K562 (cell line): ENCODE data around the gene GIGYF2. TPM values are rescaled to one million over a fixed set of nuclear protein-coding genes. Genes with fewer than 3 reads are reported as not detected.

Experiments
- ATAC-seq: fragments of 200-7000 bp; cut with Tn5 transposase; 3 replicates; pipeline ENCODE4 v1.9.1; 2020; ENCODE audit warnings: moderate library complexity
- BruUV-seq: library from RNA; stranded (reverse); fragments of 400-500 nt; replicated peaks from 2 replicates; lab custom pipeline; 2021; lab: Mats Ljungman, UMichigan
- CTCF ChIA-PET: fragments of 300-600 bp; formaldehyde crosslinking; extraction: SDS; loops from one replicate; lab custom pipeline; 2021; ENCODE audit warnings: low intra/inter-chr PET ratio; lab: Yijun Ruan, JAX
- POLR2A ChIA-PET: fragments of 300-600, 350-650 bp; sonication (Branson Sonifier 250); formaldehyde crosslinking; extraction: SDS; loops from one replicate; lab custom pipeline; 2021; ENCODE audit warnings: antibody characterized with exemption, inconsistent platforms; lab: Yijun Ruan, JAX
- DNase-seq, 4 experiments: peaks; one replicate each; pipeline versions ENCODE4 v3.0.0 to v3.0.0-alpha.2; 2011 to 2018; ENCODE audit warnings: low spot score in 3 of 4, mixed read lengths in 3 of 4; ENCODE audit errors: extremely low read depth in 1 of 4
- FAIRE-seq: peaks from 2 replicates; lab custom pipeline; 2011; peaks lifted over from hg19 to GRCh38; lab: Jason Lieb, UNC
- H2AFZ ChIP-seq: 2 replicates; pipeline ENCODE4 v1.6.0; 2011; ENCODE audit warnings: low read depth, low read length, control low read depth, inconsistent platforms
- H3K27ac ChIP-seq: fragments of 200-600 bp; 3 replicates; pipeline ENCODE4 v1.8.0; 2011; ENCODE audit warnings: low read depth, mild to moderate bottlenecking, control low read depth, inconsistent platforms, low read length, moderate library complexity, mixed read lengths; ENCODE audit errors: extremely low read depth
- H3K27me3 ChIP-seq, 2 experiments: fragments of 300-600 bp in 1 of 2; 2 replicates in 1 of 2; 3 replicates in 1 of 2; pipeline versions ENCODE4 v1.6.0 to v1.8.0; 2011; ENCODE audit warnings: inconsistent platforms in 2 of 2, low read length in 2 of 2, mild to moderate bottlenecking in 1 of 2, mixed read lengths in 1 of 2, moderate library complexity in 1 of 2; ENCODE audit not compliant: control insufficient read depth in 2 of 2, insufficient read depth in 2 of 2
- H3K36me3 ChIP-seq: fragments of 300-600 bp; 3 replicates; pipeline ENCODE4 v1.8.0; 2011; ENCODE audit warnings: mild to moderate bottlenecking, low read length, inconsistent platforms; ENCODE audit not compliant: control insufficient read depth, insufficient read depth
- H3K4me1 ChIP-seq, 2 experiments: fragments of 200-600 bp in 1 of 2; replicated peaks in 1 of 2; 2 replicates in 1 of 2; 3 replicates in 1 of 2; pipeline versions ENCODE4 v1.5.1 to v1.8.0; 2011; ENCODE audit warnings: inconsistent platforms in 2 of 2, low read length in 2 of 2, mild to moderate bottlenecking in 1 of 2, mixed read lengths in 1 of 2, moderate library complexity in 1 of 2; ENCODE audit not compliant: control insufficient read depth in 2 of 2, insufficient read depth in 2 of 2
- H3K4me2 ChIP-seq: 2 replicates; pipeline ENCODE4 v1.6.1; 2011; ENCODE audit warnings: low read length, control low read depth, inconsistent platforms, mixed read lengths; ENCODE audit not compliant: insufficient read depth
- H3K4me3 ChIP-seq: fragments of 200-600 bp; sonication (generic), shearing (Covaris generic); 2 replicates; pipeline ENCODE4 v1.5.1; 2016; ENCODE audit warnings: control low read depth, inconsistent platforms
- H3K79me2 ChIP-seq: fragments of 200-600 bp; 3 replicates; pipeline ENCODE4 v1.8.0; 2011; ENCODE audit warnings: low read length, inconsistent platforms; ENCODE audit not compliant: control insufficient read depth, insufficient read depth
- H3K9ac ChIP-seq, 2 experiments: 2 replicates each; pipeline versions ENCODE4 v1.6.0 to v1.6.1; 2011; ENCODE audit warnings: low read depth in 2 of 2, low read length in 2 of 2, control low read depth in 1 of 2, inconsistent platforms in 1 of 2, mild to moderate bottlenecking in 1 of 2, mixed read lengths in 1 of 2; ENCODE audit not compliant: insufficient read depth in 1 of 2
- H3K9me1 ChIP-seq: one replicate; pipeline ENCODE4 v1.6.0; 2011; ENCODE audit warnings: inconsistent platforms, mild to moderate bottlenecking, low read length, moderate library complexity; ENCODE audit not compliant: control insufficient read depth, insufficient read depth
- H3K9me3 ChIP-seq: replicated peaks from 2 replicates; pipeline ENCODE4 v1.5.1; 2011; ENCODE audit warnings: low read depth, low read length, inconsistent platforms; ENCODE audit not compliant: control insufficient read depth, insufficient read depth
- H4K20me1 ChIP-seq: replicated peaks from 2 replicates; pipeline ENCODE4 v1.6.1; 2011; ENCODE audit warnings: low read length, inconsistent platforms, mixed read lengths; ENCODE audit not compliant: control insufficient read depth, insufficient read depth
- BCLAF1 ChIP-seq, 2 experiments: fragments of 450-650 bp in 1 of 2; IDR thresholded peaks; 2 replicates each; pipeline ENCODE4 v1.6.1; 2011 to 2017; ENCODE audit warnings: low read depth in 2 of 2, antibody characterized with exemption in 1 of 2, borderline replicate concordance in 1 of 2, low read length in 1 of 2, mild to moderate bottlenecking in 1 of 2, mixed read lengths in 1 of 2; ENCODE audit not compliant: control insufficient read depth in 1 of 2
- CCAR2 ChIP-seq: fragments of 200-400 bp; formaldehyde crosslinking; IDR thresholded peaks from 2 replicates; pipeline ENCODE4 v1.6.1; 2017; ENCODE audit warnings: mild to moderate bottlenecking, low read depth, low read length
- CEBPB ChIP-seq: fragments of 450-650 bp; IDR thresholded peaks from 2 replicates; pipeline ENCODE4 v1.6.1; 2016; ENCODE audit warnings: missing genetic modification characterization, missing compliant biosample characterization
- HMBOX1 ChIP-seq: sonication (generic); IDR thresholded peaks from 2 replicates; pipeline ENCODE4 v1.6.1; 2016
- SUPT5H ChIP-seq: fragments of 450-650 bp; IDR thresholded peaks from 2 replicates; pipeline ENCODE4 v1.6.1; 2016
- ZBTB43 ChIP-seq: sonication (generic); formaldehyde crosslinking; IDR thresholded peaks from 2 replicates; pipeline ENCODE4 v1.8.0; 2023; ENCODE audit warnings: mild to moderate bottlenecking, missing genetic modification reagents
- ZKSCAN1 ChIP-seq: fragments of 150-350 bp; IDR thresholded peaks from 2 replicates; pipeline ENCODE4 v1.6.1; 2016; ENCODE audit warnings: low read depth, low read length
- ZNF134 ChIP-seq: fragments of 250-450 bp; sonication (Bioruptor Pico); conservative IDR thresholded peaks from 2 replicates; pipeline ENCODE4 v1.4.0; 2020
- WGBS: fragments of 100-300 bp; shearing (Covaris generic); methylation state at CpG from one replicate; pipeline ENCODE4 v1.1.6; 2016; ENCODE audit warnings: low coverage, mixed read lengths; ENCODE audit not compliant: insufficient coverage; ENCODE audit errors: missing lambda C conversion rate; 5-methylcytosine and 5-hydroxymethylcytosine counted together
- in situ Hi-C: fragments of 300-500 bp; cut with MboI; formaldehyde crosslinking; loops from 4 replicates; pipeline ENCODE4 v1.15.0; 2018; ENCODE audit warnings: inconsistent platforms, mixed read lengths
- intact Hi-C: fragments of 100-400 bp; cut with micrococcal nuclease; formaldehyde crosslinking; loops from 2 replicates; pipeline ENCODE4 v1.14.2; 2022
- polyA plus RNA-seq, 8 experiments: library from polyadenylated mRNA; depleted of rRNA in 4 of 8; stranded (reverse) in 5 of 8; unstranded in 3 of 8; fragments of >200 nt; fragmentation: Nextera tagmentation in 2 of 8; fragmentation: Illumina TruSeq in 1 of 8; extraction: Ambion mirVana in 2 of 8; extraction: Trizol in 1 of 8; gene quantifications; 2 replicates each; pipeline versions ENCODE4 v1.2.1 to v1.2.3, GENCODE V29; 2011 to 2014; ENCODE audit warnings: inconsistent platforms in 1 of 8, missing spikeins in 1 of 8
- total RNA-seq, 7 experiments: library from RNA; depleted of rRNA in 6 of 7; stranded (reverse); fragments of >200 nt in 6 of 7; fragmentation: Illumina TruSeq in 2 of 7; extraction: Trizol in 2 of 7; gene quantifications; 2 replicates each; pipeline versions ENCODE4 v1.2.1 to v1.2.3, GENCODE V29; 2011 to 2021; ENCODE audit warnings: low replicate concordance in 1 of 7
- TF ChIP-seq, protein P1 (sequence below): fragments of 250-450 bp; sonication (Bioruptor Pico); IDR thresholded peaks from 2 replicates; pipeline ENCODE4 v1.8.0; 2022; ENCODE audit warnings: inconsistent platforms, mild to moderate bottlenecking, moderate library complexity, borderline replicate concordance
- TF ChIP-seq, protein P2 (sequence below), 3 experiments: IDR thresholded peaks in 2 of 3; conservative IDR thresholded peaks in 1 of 3; 2 replicates each; pipeline ENCODE4 v1.5.1; 2011 to 2012; ENCODE audit warnings: low read length in 3 of 3, mild to moderate bottlenecking in 3 of 3, control low read depth in 2 of 3, improper control_type of control experiment in 1 of 3, inconsistent platforms in 1 of 3, low read depth in 1 of 3, mixed read lengths in 1 of 3, moderate library complexity in 1 of 3; ENCODE audit not compliant: insufficient read depth in 2 of 3

GIGYF2 gene
- total and polyA plus RNA-seq, 9 of the 15 experiments (the other 6 are each of a cell fraction or from before 2014, with no cell fraction given), result 12.7 to 52.7 (median 34.9) TPM

- TF ChIP-seq, protein P1, sequence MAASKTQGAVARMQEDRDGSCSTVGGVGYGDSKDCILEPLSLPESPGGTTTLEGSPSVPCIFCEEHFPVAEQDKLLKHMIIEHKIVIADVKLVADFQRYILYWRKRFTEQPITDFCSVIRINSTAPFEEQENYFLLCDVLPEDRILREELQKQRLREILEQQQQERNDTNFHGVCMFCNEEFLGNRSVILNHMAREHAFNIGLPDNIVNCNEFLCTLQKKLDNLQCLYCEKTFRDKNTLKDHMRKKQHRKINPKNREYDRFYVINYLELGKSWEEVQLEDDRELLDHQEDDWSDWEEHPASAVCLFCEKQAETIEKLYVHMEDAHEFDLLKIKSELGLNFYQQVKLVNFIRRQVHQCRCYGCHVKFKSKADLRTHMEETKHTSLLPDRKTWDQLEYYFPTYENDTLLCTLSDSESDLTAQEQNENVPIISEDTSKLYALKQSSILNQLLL, result no peak
- TF ChIP-seq CEBPB (tag) (peak; percentile 51; the same call in 1 of the 2 replicates), ZNF134 (CRISPR knock-in tag) (peak; percentile 73), HMBOX1 (peak; percentile 21; the same call in 1 of the 2 replicates)
- TF ChIP-seq, protein P2, sequence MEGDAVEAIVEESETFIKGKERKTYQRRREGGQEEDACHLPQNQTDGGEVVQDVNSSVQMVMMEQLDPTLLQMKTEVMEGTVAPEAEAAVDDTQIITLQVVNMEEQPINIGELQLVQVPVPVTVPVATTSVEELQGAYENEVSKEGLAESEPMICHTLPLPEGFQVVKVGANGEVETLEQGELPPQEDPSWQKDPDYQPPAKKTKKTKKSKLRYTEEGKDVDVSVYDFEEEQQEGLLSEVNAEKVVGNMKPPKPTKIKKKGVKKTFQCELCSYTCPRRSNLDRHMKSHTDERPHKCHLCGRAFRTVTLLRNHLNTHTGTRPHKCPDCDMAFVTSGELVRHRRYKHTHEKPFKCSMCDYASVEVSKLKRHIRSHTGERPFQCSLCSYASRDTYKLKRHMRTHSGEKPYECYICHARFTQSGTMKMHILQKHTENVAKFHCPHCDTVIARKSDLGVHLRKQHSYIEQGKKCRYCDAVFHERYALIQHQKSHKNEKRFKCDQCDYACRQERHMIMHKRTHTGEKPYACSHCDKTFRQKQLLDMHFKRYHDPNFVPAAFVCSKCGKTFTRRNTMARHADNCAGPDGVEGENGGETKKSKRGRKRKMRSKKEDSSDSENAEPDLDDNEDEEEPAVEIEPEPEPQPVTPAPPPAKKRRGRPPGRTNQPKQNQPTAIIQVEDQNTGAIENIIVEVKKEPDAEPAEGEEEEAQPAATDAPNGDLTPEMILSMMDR (IDR thresholded peaks at IDR 0.05 in 2 of 3, conservative IDR thresholded peaks at IDR 0.05 in 1 of 3; ENCODE audit: insufficient read depth in 2 of 3, low read depth in 1 of 3, low read length in 3 of 3), result peak; percentile 25 to 44 (median 41); a peak in 3 of 6 replicates
Observed at GRCh38 chr2:232658217-232658785, 38.8 kb upstream of the GIGYF2 start (continued).

DNA sequence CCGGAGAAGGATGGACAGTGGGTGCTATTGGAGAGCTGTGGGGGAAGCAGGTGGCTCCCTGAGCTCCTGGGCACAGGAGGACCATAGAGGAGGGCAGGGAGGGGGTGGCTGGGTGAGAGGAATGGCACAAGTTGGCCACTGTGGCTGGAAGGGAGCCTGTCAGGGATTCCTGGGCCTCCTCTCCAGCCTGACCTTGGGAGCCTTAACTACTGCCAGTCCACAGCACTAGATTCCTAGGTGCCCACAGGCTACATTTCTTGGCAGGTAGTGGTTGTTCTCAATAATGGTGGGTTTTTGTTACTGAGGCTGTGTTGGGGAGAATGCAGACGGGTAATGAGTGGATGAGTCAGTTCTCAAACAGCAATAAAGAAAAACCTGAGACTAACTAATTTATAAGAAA lies 37.8 kb upstream of the GIGYF2 start:
- H3K9me1 ChIP-seq, result no peaks in the 10 kb centered on the region
- DNase-seq (no peak), ATAC-seq (no peak), FAIRE-seq (no peak)
- intact Hi-C loops, result no loop called here
- no peaks in the 10 kb centered on the region for H3K9me3 ChIP-seq
- CTCF ChIA-PET, result no interaction called here
- H3K4me1 ChIP-seq, result no peaks in the 10 kb centered on the region
- no peak overlapping the region for H3K4me2 ChIP-seq
- POLR2A ChIA-PET, result no interaction called here
- H4K20me1 ChIP-seq, result no peaks in the 10 kb centered on the region
- no peaks in the 10 kb centered on the region for H3K36me3 ChIP-seq
- no peak overlapping the region for H3K27ac ChIP-seq
- H3K27me3 ChIP-seq, result 0 out of 5 replicates have a peak, but pooled peaks cover 0 to 3% of the 10 kb centered on the region in 2 experiments
- no peak overlapping the region for H2AFZ ChIP-seq
- in situ Hi-C loops, result no loop called here
- H3K9ac ChIP-seq, result no peak overlapping the region
- TF ChIP-seq CCAR2 (no peak), BCLAF1 (IDR thresholded peaks at IDR 0.05; ENCODE audit: borderline replicate concordance in 1 of 2, control insufficient read depth in 1 of 2, low read depth in 2 of 2, low read length in 1 of 2) (no peak), ZKSCAN1 (no peak), ZBTB43 (CRISPR knock-in tag) (no peak), SUPT5H (no peak)
- WGBS, result 39% methylated on average over 2 of the region's 2 CpGs
- no peaks in the 10 kb centered on the region for H3K79me2 ChIP-seq
- BruUV-seq, result no TSS peak
- no peak overlapping the region for H3K4me3 ChIP-seq
